ENCODE data around the gene SLIT1.

The SLIT1 gene

GRCh38 chr10:97096261-97097083, 89.3 kb downstream of the SLIT1 start:
- H3K4me3 ChIP-seq (ENCODE audit: low read length): no peak overlapping the region
- DNase-seq (ENCODE audit: low read depth): no peak
- no peak for TF ChIP-seq CTCF (IDR thresholded peaks at IDR 0.05; ENCODE audit: insufficient read depth, low read depth, low read length, missing control alignments)

- H3K4me3 ChIP-seq (ENCODE audit: low read length): no peak overlapping the region
- no peak for TF ChIP-seq CTCF (IDR thresholded peaks at IDR 0.05; ENCODE audit: insufficient read depth, low read depth, low read length, missing control alignments)
- no peak for DNase-seq (ENCODE audit: low read depth)
Measured at GRCh38 chr10:97095701-97096260, 90.0 kb downstream of the SLIT1 start.

DNA sequence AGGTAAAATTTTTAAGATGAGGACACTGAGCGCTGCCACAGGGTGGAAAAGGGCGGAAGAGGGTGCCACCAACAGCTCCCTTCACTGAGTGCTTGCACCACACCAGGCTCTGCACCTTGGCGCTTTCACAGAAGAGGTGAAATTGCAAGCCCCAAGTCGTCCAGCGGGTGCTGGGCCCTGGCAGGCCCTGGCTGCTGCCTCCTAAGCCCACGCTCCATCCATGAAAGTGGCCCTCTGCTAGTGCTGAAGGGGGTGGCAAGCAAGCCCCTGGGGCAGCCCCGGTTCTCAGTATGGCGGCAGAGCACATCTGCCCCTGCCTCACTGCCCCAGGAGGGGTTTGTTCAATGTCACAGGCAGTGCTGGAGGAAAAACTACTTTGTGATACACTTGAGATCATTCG, 95.1 kb downstream of the SLIT1 start:
- no peak for TF ChIP-seq CTCF (IDR thresholded peaks at IDR 0.05; ENCODE audit: insufficient read depth, low read depth, low read length, missing control alignments)
- no peak for DNase-seq (ENCODE audit: low read depth)
- no peak overlapping the region for H3K4me3 ChIP-seq (ENCODE audit: low read length)

DNA sequence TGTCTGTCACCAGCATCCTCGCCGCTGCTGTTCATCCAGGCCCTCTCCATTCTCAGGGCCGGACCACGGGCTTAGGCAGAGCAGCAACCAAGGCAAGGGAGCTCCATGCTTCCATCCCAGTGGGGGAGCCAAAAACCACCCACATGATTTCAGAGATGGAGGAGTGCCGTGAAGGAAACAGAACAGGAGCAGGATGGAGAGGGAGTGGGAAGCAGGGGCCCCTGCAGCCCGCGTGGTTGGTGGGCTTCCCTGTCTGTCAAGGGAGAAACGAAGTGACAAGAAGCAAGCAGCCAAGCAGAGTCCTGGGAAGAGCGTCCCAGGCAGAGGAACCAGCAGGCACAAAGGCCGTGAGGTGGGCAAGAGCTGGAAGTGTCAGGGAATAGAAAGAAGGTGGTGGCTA, 95.7 kb downstream of the SLIT1 start:
- no peak for DNase-seq (ENCODE audit: low read depth)
- H3K4me3 ChIP-seq (ENCODE audit: low read length): no peak overlapping the region
- TF ChIP-seq CTCF (IDR thresholded peaks at IDR 0.05; ENCODE audit: insufficient read depth, low read depth, low read length, missing control alignments): no peak

- DNase-seq (ENCODE audit: low read depth): peak; percentile 92
- no peak for TF ChIP-seq CTCF (IDR thresholded peaks at IDR 0.05; ENCODE audit: insufficient read depth, low read depth, low read length, missing control alignments)
Measured at GRCh38 chr10:97089209-97089870, 96.4 kb downstream of the SLIT1 start.

GRCh38 chr10:97087296-97087695, 98.5 kb downstream of the SLIT1 start:
- no peak for DNase-seq (ENCODE audit: low read depth)
- TF ChIP-seq CTCF (IDR thresholded peaks at IDR 0.05; ENCODE audit: insufficient read depth, low read depth, low read length, missing control alignments): no peak
- no peak overlapping the region for H3K4me3 ChIP-seq (ENCODE audit: low read length)

More at GRCh38 chr10:97089209-97089870, 96.4 kb downstream of the SLIT1 start:
- no peak overlapping the region for H3K4me3 ChIP-seq (ENCODE audit: low read length)

Data from epithelial cell of esophagus (primary cell).